B cell (primary cell): Measurements from ENCODE around the gene PPP2R5C. TPM values are rescaled to one million over a fixed set of nuclear protein-coding genes. Genes with fewer than 3 reads are reported as not detected.
A peak's percentile ranks its signal among the peaks of the same experiment; 100 is the strongest.

Experiments
- ATAC-seq: fragments of 200-7000 bp; cut with Tn5 transposase; one replicate; pipeline ENCODE4 v1.10.0; 2021; ENCODE audit warnings: low read depth, mild to moderate bottlenecking, moderate number of reproducible peaks, moderate library complexity
- CTCF ChIA-PET: fragments of 350-600 bp; sonication (Branson Sonifier 250); formaldehyde crosslinking; loops from one replicate; lab custom pipeline; 2021; ENCODE audit warnings: antibody characterized with exemption, inconsistent platforms; lab: Charles Lee
- POLR2A ChIA-PET: fragments of 350-600 bp; sonication (Branson Sonifier 250); formaldehyde crosslinking; loops from one replicate; lab custom pipeline; 2021; ENCODE audit warnings: antibody characterized with exemption; lab: Charles Lee
- DNase-seq: peaks from one replicate; pipeline ENCODE4 v3.0.0; 2013
- H2AFZ ChIP-seq: 2 replicates; pipeline ENCODE4 v1.6.1; 2012; ENCODE audit warnings: mild to moderate bottlenecking, low read depth, low read length; ENCODE audit not compliant: insufficient read depth, poor library complexity, severe bottlenecking
- H3K27ac ChIP-seq, 2 donors: 1 replicate in 1 of 2; 2 replicates in 1 of 2; pipeline ENCODE4 v1.5.1; 2012 to 2013; ENCODE audit warnings: low read length in 2 of 2, mild to moderate bottlenecking in 2 of 2, moderate library complexity in 1 of 2
- H3K27me3 ChIP-seq, 4 experiments: fragments of 200-600 bp in 1 of 4; sonication (generic) in 1 of 4; replicated peaks in 1 of 4; 1 replicate in 2 of 4; 2 replicates in 2 of 4; pipeline versions ENCODE4 v1.6.1 to v1.7.0; 2013 to 2016; ENCODE audit warnings: low read length in 3 of 4, mild to moderate bottlenecking in 2 of 4, mixed read lengths in 1 of 4, moderate library complexity in 1 of 4; ENCODE audit not compliant: insufficient read depth in 4 of 4, control insufficient read depth in 3 of 4; ENCODE audit errors: control extremely low read depth in 1 of 4
- H3K36me3 ChIP-seq, 2 experiments: replicated peaks in 1 of 2; 1 replicate in 1 of 2; 2 replicates in 1 of 2; pipeline versions ENCODE4 v1.6.1 to v1.7.1; 2013; ENCODE audit warnings: low read length in 1 of 2; ENCODE audit not compliant: insufficient read depth in 2 of 2, control insufficient read depth in 1 of 2; ENCODE audit errors: control extremely low read depth in 1 of 2, extremely low read depth in 1 of 2
- H3K4me1 ChIP-seq, 2 donors: fragments of 200-600 bp in 1 of 2; sonication (generic) in 1 of 2; 1 replicate in 1 of 2; 2 replicates in 1 of 2; pipeline versions ENCODE4 v1.5.1 to v1.6.1; 2013 to 2017; ENCODE audit warnings: low read length in 2 of 2; ENCODE audit not compliant: control insufficient read depth in 2 of 2, insufficient read depth in 2 of 2
- H3K4me2 ChIP-seq: replicated peaks from 2 replicates; pipeline ENCODE3; 2012; ENCODE audit warnings: mild to moderate bottlenecking, low read depth, low read length; ENCODE audit not compliant: poor library complexity, severe bottlenecking
- H3K4me3 ChIP-seq, 5 experiments: fragments of 200-600 bp in 1 of 5; sonication (generic) in 1 of 5; 1 replicate in 3 of 5; 2 replicates in 2 of 5; pipeline versions ENCODE4 v1.5.1 to v1.7.0; 2011 to 2016; ENCODE audit warnings: low read length in 4 of 5, mild to moderate bottlenecking in 4 of 5, low read depth in 2 of 5, control low read depth in 1 of 5, moderate library complexity in 1 of 5; ENCODE audit not compliant: insufficient read depth in 1 of 5; ENCODE audit errors: control extremely low read depth in 1 of 5, extremely low read depth in 1 of 5
- H3K79me2 ChIP-seq: fragments of 200-600 bp; sonication (generic); one replicate; pipeline ENCODE4 v1.6.0; 2016; ENCODE audit warnings: low read length; ENCODE audit not compliant: control insufficient read depth, insufficient read depth
- H3K9ac ChIP-seq: fragments of 200-600 bp; sonication (generic); 2 replicates; pipeline ENCODE4 v1.6.1; 2017; ENCODE audit warnings: mild to moderate bottlenecking, low read length, moderate library complexity
- H3K9me3 ChIP-seq, 3 donors: one replicate each; pipeline versions ENCODE4 v1.6.1 to v1.7.1; 2013; ENCODE audit warnings: low read length in 2 of 3; ENCODE audit not compliant: control insufficient read depth in 2 of 3, insufficient read depth in 1 of 3; ENCODE audit errors: control extremely low read depth in 1 of 3
- H4K20me1 ChIP-seq: 2 replicates; pipeline ENCODE4 v1.6.0; 2012; ENCODE audit warnings: mild to moderate bottlenecking, low read length; ENCODE audit not compliant: insufficient read depth, control insufficient read depth, poor library complexity, severe bottlenecking
- H3K27ac Mint-ChIP-seq: one replicate; pipeline ENCODE4 v1.8.0; 2021; ENCODE audit warnings: mixed read lengths
- H3K27me3 Mint-ChIP-seq: one replicate; pipeline ENCODE4 v1.8.0; 2021; ENCODE audit warnings: mixed read lengths
- H3K4me1 Mint-ChIP-seq: one replicate; pipeline ENCODE4 v1.8.0; 2021; ENCODE audit warnings: mixed read lengths
- H3K4me3 Mint-ChIP-seq: one replicate; pipeline ENCODE4 v1.8.0; 2021; ENCODE audit warnings: mixed read lengths
- H3K9me3 Mint-ChIP-seq: one replicate; pipeline ENCODE4 v1.8.0; 2022; ENCODE audit warnings: mixed read lengths; ENCODE audit not compliant: insufficient read depth
- CTCF ChIP-seq: fragments of 200-600 bp; IDR thresholded peaks from one replicate; pipeline ENCODE4 v1.8.0; 2022; ENCODE audit warnings: antibody characterized with exemption, mild to moderate bottlenecking
- EZH2 ChIP-seq: IDR thresholded peaks from 2 replicates; pipeline ENCODE4 v1.6.1; 2012; ENCODE audit warnings: borderline replicate concordance, low read depth, mild to moderate bottlenecking, moderate library complexity, low read length; ENCODE audit not compliant: insufficient read depth, poor library complexity, severe bottlenecking
- WGBS: methylation state at CpG from one replicate; pipeline ENCODE4 v1.1.5; 2013; ENCODE audit warnings: missing lambda C conversion rate; ENCODE audit not compliant: insufficient coverage; 5-methylcytosine and 5-hydroxymethylcytosine counted together
- intact Hi-C: fragments of 100-400 bp; cut with micrococcal nuclease; formaldehyde crosslinking; loops from one replicate; pipeline ENCODE4 v1.10.0; 2022
- polyA plus RNA-seq: library from polyadenylated mRNA; depleted of rRNA; stranded (reverse); fragments of >200 nt; gene quantifications from 2 replicates; pipeline ENCODE4 v1.2.3, GENCODE V29; 2012
- total RNA-seq, 2 donors: library from RNA; stranded (reverse); fragments of 120-200 nt in 1 of 2; gene quantifications; 1 replicate in 1 of 2; 2 replicates in 1 of 2; pipeline versions ENCODE4 v1.2.3 to v1.2.4, GENCODE V29; 2013 to 2022

PPP2R5C gene
- total and polyA plus RNA-seq, 2 donors (not counting 1 experiment from before 2014, with no cell fraction given): 91.7 to 330 TPM

GRCh38 chr14:101884089-101884933 is 122.8 kb downstream of the PPP2R5C start:
- H3K4me3 ChIP-seq: no peak overlapping the region
- whole genome bisulfite sequencing: 98% methylated on average over 14 of the region's 17 CpGs
- H3K27ac Mint-ChIP-seq: peak overlapping the region; percentile 34

More at GRCh38 chr14:101884089-101884933, 122.8 kb downstream of the PPP2R5C start:
- H3K4me1 ChIP-seq: peaks cover under 1 to 6% of the 10 kb centered on the region in 2 donors
- no peak for DNase-seq
- H3K4me3 Mint-ChIP-seq: no peak overlapping the region
- H3K9ac ChIP-seq: no peak overlapping the region
- H3K27ac ChIP-seq: no peak overlapping the region
- TF ChIP-seq EZH2 (no peak), CTCF (no peak)
- no peaks in the 10 kb centered on the region for H3K27me3 ChIP-seq
- H3K79me2 ChIP-seq: peaks cover 64% of the 10 kb centered on the region
- no peaks in the 10 kb centered on the region for H3K27me3 Mint-ChIP-seq
- peaks cover 65% of the 10 kb centered on the region for H4K20me1 ChIP-seq
- POLR2A ChIA-PET: interaction anchor here (0.6 kb wide), 1 partner anchor 179 kb away, joined by 4 read pairs; no protein-coding TSS in a partner anchor
- ATAC-seq: no peak
- CTCF ChIA-PET: interaction anchor here (1.0 kb wide), 1 partner anchor 113 kb away, joined by 4 read pairs; no protein-coding TSS in a partner anchor
- peaks cover 0 to 81% of the 10 kb centered on the region in 2 experiments for H3K36me3 ChIP-seq
- no peaks in the 10 kb centered on the region for H3K9me3 Mint-ChIP-seq
- H3K9me3 ChIP-seq: peaks cover 0 to 15% (median 0%) of the 10 kb centered on the region in 3 donors
- intact Hi-C loops: no loop called here
- H3K4me1 Mint-ChIP-seq: peaks cover 15% of the 10 kb centered on the region
- no peak overlapping the region for H3K4me2 ChIP-seq
- H2AFZ ChIP-seq: no peak overlapping the region
